HepG2 (cell line): ENCODE measurements around the gene GPS2. TPM values are rescaled to one million over a fixed set of nuclear protein-coding genes. Genes with fewer than 3 reads are reported as not detected.

ENCODE experiments used
- AHDC1 ChIP-seq: sonication (generic); formaldehyde crosslinking; IDR thresholded peaks from 2 replicates; pipeline ENCODE4 v1.5.1; 2020; ENCODE audit warnings: mild to moderate bottlenecking, missing genetic modification reagents, borderline replicate concordance
- E2F2 ChIP-seq: sonication (generic); formaldehyde crosslinking; IDR thresholded peaks from 2 replicates; pipeline ENCODE4 v1.4.0; 2020; ENCODE audit warnings: missing genetic modification reagents, borderline replicate concordance
- FOSL2 ChIP-seq: sonication (generic); formaldehyde crosslinking; IDR thresholded peaks from 2 replicates; pipeline ENCODE4 v1.4.0; 2020; ENCODE audit warnings: missing genetic modification reagents
- FOXK1 ChIP-seq: sonication (generic); formaldehyde crosslinking; IDR thresholded peaks from 2 replicates; pipeline ENCODE4 v1.4.0; 2020; ENCODE audit warnings: low read depth, missing genetic modification reagents, borderline replicate concordance
- GMEB1 ChIP-seq: sonication (generic); formaldehyde crosslinking; IDR thresholded peaks from 2 replicates; pipeline ENCODE4 v1.5.1; 2020; ENCODE audit warnings: missing genetic modification reagents, mild to moderate bottlenecking, borderline replicate concordance
- GPN1 ChIP-seq: sonication (generic); formaldehyde crosslinking; IDR thresholded peaks from 2 replicates; pipeline ENCODE4 v1.5.1; 2020; ENCODE audit warnings: missing genetic modification reagents, borderline replicate concordance
- POLR2AphosphoS2 ChIP-seq: IDR thresholded peaks from 2 replicates; pipeline ENCODE4 v1.6.1; 2011; ENCODE audit warnings: low read depth, low read length, improper control_type of control experiment
- RAD21 ChIP-seq: fragments of 450-650 bp; formaldehyde crosslinking; IDR thresholded peaks from 2 replicates; pipeline ENCODE4 v1.5.0; 2020; ENCODE audit warnings: mild to moderate bottlenecking
- SATB2 ChIP-seq: sonication (generic); formaldehyde crosslinking; IDR thresholded peaks from 2 replicates; pipeline ENCODE4 v1.5.0; 2020; ENCODE audit warnings: missing genetic modification reagents
- SNAPC5 ChIP-seq: sonication (generic); formaldehyde crosslinking; IDR thresholded peaks from 2 replicates; pipeline ENCODE4 v1.8.1; 2023; ENCODE audit warnings: mild to moderate bottlenecking, missing genetic modification reagents, borderline replicate concordance
- TARDBP ChIP-seq: sonication (generic); formaldehyde crosslinking; IDR thresholded peaks from 2 replicates; pipeline ENCODE4 v1.8.0; 2022; ENCODE audit warnings: mild to moderate bottlenecking, missing genetic modification reagents
- ZEB1 ChIP-seq: IDR thresholded peaks from 2 replicates; pipeline ENCODE4 v1.6.1; 2012; ENCODE audit warnings: mild to moderate bottlenecking, low read depth, inconsistent platforms; ENCODE audit not compliant: insufficient replicate concordance
- ZKSCAN8 ChIP-seq: IDR thresholded peaks from 2 replicates; pipeline ENCODE4 v1.6.1; 2016; ENCODE audit warnings: borderline replicate concordance, missing genetic modification reagents, missing compliant biosample characterization
- ZNF460 ChIP-seq: sonication (generic); formaldehyde crosslinking; IDR thresholded peaks from 2 replicates; pipeline ENCODE4 v1.5.1; 2020; ENCODE audit warnings: missing genetic modification reagents, mild to moderate bottlenecking, borderline replicate concordance
- ZNF558 ChIP-seq: sonication (generic); formaldehyde crosslinking; IDR thresholded peaks from 2 replicates; pipeline ENCODE4 v1.9.0; 2022; ENCODE audit warnings: mild to moderate bottlenecking, missing genetic modification reagents, borderline replicate concordance
- ZNF776 ChIP-seq: sonication (generic); formaldehyde crosslinking; IDR thresholded peaks from 2 replicates; pipeline ENCODE4 v1.4.0; 2020; ENCODE audit warnings: mild to moderate bottlenecking, missing genetic modification reagents
- ZNF792 ChIP-seq: IDR thresholded peaks from 2 replicates; pipeline ENCODE4 v1.6.1; 2016
- ZNF879 ChIP-seq: sonication (generic); formaldehyde crosslinking; IDR thresholded peaks from 2 replicates; pipeline ENCODE4 v1.8.1; 2023; ENCODE audit warnings: missing genetic modification reagents
- polyA plus RNA-seq, 8 experiments: library from polyadenylated mRNA; depleted of rRNA in 3 of 8; stranded (reverse) in 7 of 8; unstranded in 1 of 8; fragments of >200 nt; fragmentation: Illumina TruSeq in 4 of 8; extraction: Trizol in 4 of 8; gene quantifications; 2 replicates each; pipeline versions ENCODE4 v1.2.1 to v1.2.3, GENCODE V29; 2011 to 2016; ENCODE audit warnings: low read depth in 4 of 8, missing spikeins in 1 of 8, mixed read lengths in 1 of 8; ENCODE audit not compliant: insufficient read depth in 1 of 8
- total RNA-seq, 5 experiments: library from RNA; depleted of rRNA; stranded (reverse); fragments of >200 nt; fragmentation: Illumina TruSeq; extraction: Trizol; gene quantifications; 2 replicates each; pipeline ENCODE4 v1.2.3, GENCODE V29; 2016; ENCODE audit warnings: low read depth in 1 of 5
- TF ChIP-seq, protein P1 (sequence below): sonication (generic); formaldehyde crosslinking; IDR thresholded peaks from 2 replicates; pipeline ENCODE4 v1.9.0; 2021; ENCODE audit warnings: missing genetic modification reagents, borderline replicate concordance

The GPS2 gene
- total and polyA plus RNA-seq, 2 of the 13 experiments (the other 11 are each of a cell fraction or from before 2014, with no cell fraction given): 58.0 to 59.4 TPM

DNA sequence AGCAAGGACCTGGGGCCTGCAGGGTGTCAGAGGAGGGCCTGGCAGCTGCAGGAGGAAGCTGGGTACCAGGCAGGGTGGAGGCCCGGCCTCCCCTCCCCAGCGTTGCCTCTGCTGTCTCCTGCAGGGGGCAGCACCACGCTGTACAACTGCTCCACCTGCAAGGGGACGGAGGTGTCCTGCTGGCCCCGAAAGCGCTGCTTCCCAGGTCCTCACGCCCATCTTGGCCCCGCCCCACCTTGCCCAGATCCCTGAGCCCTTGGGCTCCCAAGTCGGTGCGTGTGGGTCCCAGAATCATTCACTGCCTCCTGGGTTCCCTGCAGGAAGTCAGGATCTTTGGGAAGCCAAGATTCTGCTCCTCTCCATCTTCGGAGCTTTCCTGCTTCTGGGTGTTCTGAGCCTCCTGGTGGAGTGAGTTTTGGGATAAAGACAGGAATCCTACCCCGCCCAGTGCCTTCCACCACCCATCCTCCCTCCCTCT, 41.0 kb upstream of the GPS2 start (continued):
- TF ChIP-seq, protein P1, sequence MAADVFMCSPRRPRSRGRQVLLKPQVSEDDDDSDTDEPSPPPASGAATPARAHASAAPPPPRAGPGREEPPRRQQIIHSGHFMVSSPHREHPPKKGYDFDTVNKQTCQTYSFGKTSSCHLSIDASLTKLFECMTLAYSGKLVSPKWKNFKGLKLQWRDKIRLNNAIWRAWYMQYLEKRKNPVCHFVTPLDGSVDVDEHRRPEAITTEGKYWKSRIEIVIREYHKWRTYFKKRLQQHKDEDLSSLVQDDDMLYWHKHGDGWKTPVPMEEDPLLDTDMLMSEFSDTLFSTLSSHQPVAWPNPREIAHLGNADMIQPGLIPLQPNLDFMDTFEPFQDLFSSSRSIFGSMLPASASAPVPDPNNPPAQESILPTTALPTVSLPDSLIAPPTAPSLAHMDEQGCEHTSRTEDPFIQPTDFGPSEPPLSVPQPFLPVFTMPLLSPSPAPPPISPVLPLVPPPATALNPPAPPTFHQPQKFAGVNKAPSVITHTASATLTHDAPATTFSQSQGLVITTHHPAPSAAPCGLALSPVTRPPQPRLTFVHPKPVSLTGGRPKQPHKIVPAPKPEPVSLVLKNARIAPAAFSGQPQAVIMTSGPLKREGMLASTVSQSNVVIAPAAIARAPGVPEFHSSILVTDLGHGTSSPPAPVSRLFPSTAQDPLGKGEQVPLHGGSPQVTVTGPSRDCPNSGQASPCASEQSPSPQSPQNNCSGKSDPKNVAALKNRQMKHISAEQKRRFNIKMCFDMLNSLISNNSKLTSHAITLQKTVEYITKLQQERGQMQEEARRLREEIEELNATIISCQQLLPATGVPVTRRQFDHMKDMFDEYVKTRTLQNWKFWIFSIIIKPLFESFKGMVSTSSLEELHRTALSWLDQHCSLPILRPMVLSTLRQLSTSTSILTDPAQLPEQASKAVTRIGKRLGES: no peak
- TF ChIP-seq FOSL2: no peak; the same call in 1 of the 2 replicates
- TF ChIP-seq ZNF776 (CRISPR knock-in tag): no peak
- no peak for TF ChIP-seq GMEB1 (CRISPR knock-in tag)
- TF ChIP-seq ZNF792: 0 out of 2 replicates have a peak, but pooled peaks have one; percentile 30
- TF ChIP-seq ZNF879 (CRISPR knock-in tag): no peak
- TF ChIP-seq FOXK1 (CRISPR knock-in tag): no peak; the same call in 1 of the 2 replicates
- peak; percentile 93 for TF ChIP-seq RAD21 (CRISPR knock-in tag)
- no peak for TF ChIP-seq POLR2AphosphoS2
- no peak for TF ChIP-seq ZEB1
- no peak for TF ChIP-seq SATB2 (CRISPR knock-in tag)
- TF ChIP-seq SNAPC5 (CRISPR knock-in tag): no peak
- TF ChIP-seq ZNF558 (CRISPR knock-in tag): no peak
- no peak for TF ChIP-seq E2F2 (CRISPR knock-in tag)
- TF ChIP-seq TARDBP: no peak
- no peak for TF ChIP-seq GPN1 (CRISPR knock-in tag)
- no peak for TF ChIP-seq ZKSCAN8 (CRISPR knock-in tag)
- TF ChIP-seq ZNF460 (CRISPR knock-in tag): no peak
- TF ChIP-seq AHDC1: no peak
